ENCODE results near the gene GLB1L2. TPM values are rescaled to one million over a fixed set of nuclear protein-coding genes. Genes with fewer than 3 reads are reported as not detected.

The GLB1L2 gene
- total and polyA plus RNA-seq, 2 of the 4 experiments (the other 2 are of a cell fraction): under 0.01 to 0.26 TPM

DNA sequence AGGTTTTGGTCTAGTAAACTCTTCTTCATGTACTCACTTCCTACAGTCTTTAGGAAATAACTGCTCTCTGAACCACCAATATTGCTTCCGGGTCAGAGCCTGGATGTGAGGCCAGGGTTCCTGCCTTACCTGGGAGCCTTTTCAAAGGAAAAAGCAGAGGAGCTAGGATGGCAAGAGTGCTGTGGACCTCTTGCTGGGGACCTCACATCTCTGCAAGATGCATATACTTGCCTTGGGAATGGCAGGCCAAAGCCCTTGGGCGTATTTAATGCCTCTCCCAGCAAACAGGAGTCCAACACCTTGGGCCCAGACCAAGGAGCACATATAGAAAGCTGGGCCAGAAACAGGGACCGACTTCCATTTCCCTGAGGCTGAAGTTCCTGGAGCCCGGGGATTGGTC is 5.3 kb downstream of the GLB1L2 start:
- Histone ChIP-seq H3K79me1 (ENCODE audit: low read depth in 1 of 2, low read length in 2 of 2) (no peaks in the 10 kb centered on the region), H2BK120ac (ENCODE audit: low read depth, low read length) (no peak overlapping the region), H4K20me1 (ENCODE audit: insufficient read depth, low read length) (no peaks in the 10 kb centered on the region), H2BK20ac (ENCODE audit: low read depth, low read length) (no peak overlapping the region), H2AFZ (replicated peaks; ENCODE audit: low read length, poor library complexity) (no peak overlapping the region), H3K18ac (ENCODE audit: low read depth, low read length) (no peak overlapping the region), H2BK5ac (ENCODE audit: low read depth, low read length, poor library complexity, severe bottlenecking) (no peak overlapping the region), H3K23ac (ENCODE audit: low read depth, low read length) (no peak overlapping the region), H3K56ac (ENCODE audit: extremely low read depth, insufficient read depth, low read length) (no peak overlapping the region), H2AK9ac (replicated peaks; ENCODE audit: low read depth, low read length, poor library complexity) (no peak overlapping the region), H3K27ac (ENCODE audit: insufficient read depth, low read length) (no peak overlapping the region), H3K9me3 (ENCODE audit: control insufficient read depth, insufficient read depth, low read length) (peaks cover 6% of the 10 kb centered on the region; the same call in 1 of the 2 replicates), H3K4ac (ENCODE audit: low read depth, low read length) (no peak overlapping the region), H4K8ac (ENCODE audit: low read depth in 2 of 2, low read length in 2 of 2) (no peak overlapping the region), H4K91ac (ENCODE audit: insufficient read depth, low read depth, low read length) (no peak overlapping the region), H3K27me3 (ENCODE audit: control insufficient read depth, insufficient read depth, low read length) (peaks cover 5% of the 10 kb centered on the region; the same call in 1 of the 2 replicates), H4K5ac (ENCODE audit: low read depth, low read length) (no peak overlapping the region), H3K9ac (ENCODE audit: low read depth, low read length) (no peak overlapping the region), H3K4me1 (ENCODE audit: control insufficient read depth, insufficient read depth, low read length) (no peaks in the 10 kb centered on the region), H3K14ac (replicated peaks; ENCODE audit: low read depth, low read length) (no peak overlapping the region), H2BK15ac (ENCODE audit: low read depth, low read length) (no peak overlapping the region), H3K4me2 (ENCODE audit: low read depth, low read length) (no peak overlapping the region), H3K36me3 (ENCODE audit: control insufficient read depth, insufficient read depth, low read length) (no peaks in the 10 kb centered on the region), H2AK5ac (ENCODE audit: low read depth, low read length) (no peak overlapping the region), H3K4me3 (ENCODE audit: insufficient read depth, low read depth, low read length) (no peak overlapping the region), H3K9me1 (ENCODE audit: insufficient read depth, low read length) (no peaks in the 10 kb centered on the region)
- no TSS peak for BruUV-seq (replicated peaks)
- ChIA-PET POLR2A (ENCODE audit: unreplicated experiment) (no interaction called here), CTCF (no interaction called here)
- intact Hi-C loops (cut with micrococcal nuclease): no loop called here
- dilution Hi-C loops (cut with HindIII; ENCODE audit: low sequenced_read_pairs, unreplicated experiment): no loop called here
- no CpG with 5 or more reads among the region's 4 CpGs for WGBS, 2 experiments (ENCODE audit: extremely low coverage in 2 of 2, insufficient read length in 1 of 2)
- in situ Hi-C loops (cut with MboI; ENCODE audit: low sequenced_read_pairs): no loop called here
- ATAC-seq (ENCODE audit: low read depth) (no peak), DNase-seq (no peak)
- TF ChIP-seq CEBPB (IDR thresholded peaks at IDR 0.05; ENCODE audit: low read depth, low read length) (no peak), MAFK (IDR thresholded peaks at IDR 0.05; ENCODE audit: low read depth, low read length) (no peak), CHD1 (IDR thresholded peaks at IDR 0.05; ENCODE audit: low read depth, low read length) (no peak), MAZ (IDR thresholded peaks at IDR 0.05; ENCODE audit: borderline replicate concordance, low read depth, low read length) (no peak), POLR2A (IDR thresholded peaks at IDR 0.05; ENCODE audit: low read depth, low read length) (no peak), MXI1 (IDR thresholded peaks at IDR 0.05; ENCODE audit: borderline replicate concordance, low read depth, low read length) (no peak), SMC3 (IDR thresholded peaks at IDR 0.05; ENCODE audit: low read depth, low read length) (no peak), RFX5 (IDR thresholded peaks at IDR 0.05; ENCODE audit: low read depth, low read length) (no peak), RAD21 (IDR thresholded peaks at IDR 0.05; ENCODE audit: low read length) (no peak), NFE2L2 (IDR thresholded peaks at IDR 0.05; ENCODE audit: low read depth, low read length) (no peak), RCOR1 (IDR thresholded peaks at IDR 0.05; ENCODE audit: insufficient replicate concordance, low read length) (no peak), BHLHE40 (IDR thresholded peaks at IDR 0.05; ENCODE audit: low read depth, low read length) (no peak), FOS (IDR thresholded peaks at IDR 0.05; ENCODE audit: low read depth, low read length) (no peak)
- TF ChIP-seq, protein P1, sequence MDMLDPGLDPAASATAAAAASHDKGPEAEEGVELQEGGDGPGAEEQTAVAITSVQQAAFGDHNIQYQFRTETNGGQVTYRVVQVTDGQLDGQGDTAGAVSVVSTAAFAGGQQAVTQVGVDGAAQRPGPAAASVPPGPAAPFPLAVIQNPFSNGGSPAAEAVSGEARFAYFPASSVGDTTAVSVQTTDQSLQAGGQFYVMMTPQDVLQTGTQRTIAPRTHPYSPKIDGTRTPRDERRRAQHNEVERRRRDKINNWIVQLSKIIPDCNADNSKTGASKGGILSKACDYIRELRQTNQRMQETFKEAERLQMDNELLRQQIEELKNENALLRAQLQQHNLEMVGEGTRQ (IDR thresholded peaks at IDR 0.05; ENCODE audit: low read depth, low read length): no peak
- TF ChIP-seq, protein P2, sequence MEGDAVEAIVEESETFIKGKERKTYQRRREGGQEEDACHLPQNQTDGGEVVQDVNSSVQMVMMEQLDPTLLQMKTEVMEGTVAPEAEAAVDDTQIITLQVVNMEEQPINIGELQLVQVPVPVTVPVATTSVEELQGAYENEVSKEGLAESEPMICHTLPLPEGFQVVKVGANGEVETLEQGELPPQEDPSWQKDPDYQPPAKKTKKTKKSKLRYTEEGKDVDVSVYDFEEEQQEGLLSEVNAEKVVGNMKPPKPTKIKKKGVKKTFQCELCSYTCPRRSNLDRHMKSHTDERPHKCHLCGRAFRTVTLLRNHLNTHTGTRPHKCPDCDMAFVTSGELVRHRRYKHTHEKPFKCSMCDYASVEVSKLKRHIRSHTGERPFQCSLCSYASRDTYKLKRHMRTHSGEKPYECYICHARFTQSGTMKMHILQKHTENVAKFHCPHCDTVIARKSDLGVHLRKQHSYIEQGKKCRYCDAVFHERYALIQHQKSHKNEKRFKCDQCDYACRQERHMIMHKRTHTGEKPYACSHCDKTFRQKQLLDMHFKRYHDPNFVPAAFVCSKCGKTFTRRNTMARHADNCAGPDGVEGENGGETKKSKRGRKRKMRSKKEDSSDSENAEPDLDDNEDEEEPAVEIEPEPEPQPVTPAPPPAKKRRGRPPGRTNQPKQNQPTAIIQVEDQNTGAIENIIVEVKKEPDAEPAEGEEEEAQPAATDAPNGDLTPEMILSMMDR (conservative IDR thresholded peaks at IDR 0.05; ENCODE audit: low read depth, low read length): no peak
- TF ChIP-seq, protein P3, sequence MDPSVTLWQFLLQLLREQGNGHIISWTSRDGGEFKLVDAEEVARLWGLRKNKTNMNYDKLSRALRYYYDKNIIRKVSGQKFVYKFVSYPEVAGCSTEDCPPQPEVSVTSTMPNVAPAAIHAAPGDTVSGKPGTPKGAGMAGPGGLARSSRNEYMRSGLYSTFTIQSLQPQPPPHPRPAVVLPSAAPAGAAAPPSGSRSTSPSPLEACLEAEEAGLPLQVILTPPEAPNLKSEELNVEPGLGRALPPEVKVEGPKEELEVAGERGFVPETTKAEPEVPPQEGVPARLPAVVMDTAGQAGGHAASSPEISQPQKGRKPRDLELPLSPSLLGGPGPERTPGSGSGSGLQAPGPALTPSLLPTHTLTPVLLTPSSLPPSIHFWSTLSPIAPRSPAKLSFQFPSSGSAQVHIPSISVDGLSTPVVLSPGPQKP (IDR thresholded peaks at IDR 0.05; ENCODE audit: borderline replicate concordance, low read depth, low read length): no peak
